ENCODE data around the gene CCNB1.

DNA sequence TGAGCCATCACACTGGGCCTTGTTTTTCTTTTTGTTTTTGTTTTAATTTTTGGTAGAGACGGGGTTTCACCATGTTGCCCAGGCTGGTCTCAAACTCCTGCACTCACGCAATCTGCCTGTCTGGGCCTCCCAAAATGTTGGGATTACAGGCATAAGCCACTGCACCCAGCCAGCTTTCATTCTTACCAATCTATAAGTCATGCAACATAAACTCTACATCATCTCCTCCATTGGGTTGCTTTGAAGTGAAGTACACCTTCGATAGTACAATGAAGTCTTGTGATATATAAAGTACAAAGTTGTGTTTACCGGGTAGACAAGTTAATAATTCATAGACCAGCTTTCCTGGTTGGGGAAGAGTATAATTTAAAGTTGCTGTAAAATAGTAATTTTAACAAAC, 58.9 kb downstream of the CCNB1 start:
- TF ChIP-seq POLR2A (IDR thresholded peaks at IDR 0.05) (no peak), CTCF (IDR thresholded peaks at IDR 0.05) (no peak), POLR2AphosphoS5 (IDR thresholded peaks at IDR 0.05) (no peak)
